CD4-positive, alpha-beta memory T cell (primary cell): ENCODE data around the gene DIP2C. TPM values are rescaled to one million over a fixed set of nuclear protein-coding genes. Genes with fewer than 3 reads are reported as not detected.
A peak's percentile ranks its signal among the peaks of the same experiment; 100 is the strongest.

Source experiments
- CTCF ChIA-PET: fragments of 350-600 bp; sonication (Branson Sonifier 250); formaldehyde crosslinking; loops from one replicate; lab custom pipeline; 2021; ENCODE audit warnings: inconsistent platforms; ENCODE audit not compliant: partially characterized antibody; lab: Charles Lee
- POLR2A ChIA-PET: fragments of 350-600 bp; sonication (Branson Sonifier 250); formaldehyde crosslinking; loops from one replicate; lab custom pipeline; 2021; ENCODE audit not compliant: partially characterized antibody; lab: Charles Lee
- DNase-seq, 5 donors: peaks; one replicate each; pipeline versions ENCODE4 v3.0.0 to v3.0.0-alpha.2; 2020 to 2022; ENCODE audit warnings: mixed read lengths in 1 of 5
- H3K27ac ChIP-seq: one replicate; pipeline ENCODE4 v1.7.0; 2013; ENCODE audit warnings: low read depth, low read length
- H3K27me3 ChIP-seq: 2 replicates; pipeline ENCODE4 v1.7.0; 2013; ENCODE audit warnings: mild to moderate bottlenecking, low read length, moderate library complexity; ENCODE audit not compliant: insufficient read depth
- H3K36me3 ChIP-seq: 2 replicates; pipeline ENCODE4 v1.7.0; 2013; ENCODE audit warnings: mild to moderate bottlenecking, low read length, moderate library complexity; ENCODE audit not compliant: insufficient read depth
- H3K4me1 ChIP-seq: 2 replicates; pipeline ENCODE4 v1.7.0; 2013; ENCODE audit warnings: mild to moderate bottlenecking, low read length, moderate library complexity; ENCODE audit not compliant: insufficient read depth
- H3K4me3 ChIP-seq, 2 donors: one replicate each; pipeline ENCODE4 v1.7.0; 2013; ENCODE audit warnings: low read length in 2 of 2, mild to moderate bottlenecking in 1 of 2
- H3K9me3 ChIP-seq, 2 donors: one replicate each; pipeline ENCODE4 v1.7.0; 2013; ENCODE audit warnings: low read length in 2 of 2, control low read depth in 1 of 2; ENCODE audit not compliant: control insufficient read depth in 1 of 2
- H3K27ac Mint-ChIP-seq, 7 donors: one replicate each; pipeline ENCODE4 v1.8.0; 2020 to 2021; ENCODE audit warnings: mixed read lengths in 7 of 7, mild to moderate bottlenecking in 6 of 7, inconsistent platforms in 3 of 7, moderate library complexity in 3 of 7
- H3K27me3 Mint-ChIP-seq, 2 donors: one replicate each; pipeline ENCODE4 v1.8.0; 2020 to 2021; ENCODE audit warnings: mixed read lengths in 2 of 2
- H3K36me3 Mint-ChIP-seq, 2 donors: one replicate each; pipeline ENCODE4 v1.8.0; 2020 to 2021; ENCODE audit warnings: mixed read lengths in 2 of 2, inconsistent platforms in 1 of 2, mild to moderate bottlenecking in 1 of 2
- H3K4me1 Mint-ChIP-seq, 4 donors: one replicate each; pipeline ENCODE4 v1.8.0; 2020 to 2021; ENCODE audit warnings: mixed read lengths in 4 of 4, mild to moderate bottlenecking in 1 of 4
- H3K4me3 Mint-ChIP-seq, 8 donors: one replicate each; pipeline ENCODE4 v1.8.0; 2020 to 2021; ENCODE audit warnings: mixed read lengths in 8 of 8, mild to moderate bottlenecking in 7 of 8, moderate library complexity in 6 of 8, inconsistent platforms in 3 of 8
- H3K9me3 Mint-ChIP-seq, 8 donors: one replicate each; pipeline ENCODE4 v1.8.0; 2020 to 2021; ENCODE audit warnings: mixed read lengths in 8 of 8, mild to moderate bottlenecking in 5 of 8, inconsistent platforms in 3 of 8, moderate library complexity in 1 of 8
- intact Hi-C: fragments of 100-400 bp; cut with micrococcal nuclease; formaldehyde crosslinking; loops from one replicate; pipeline ENCODE4 v1.15.1; 2023
- polyA plus RNA-seq, 2 donors: library from polyadenylated mRNA; unstranded; fragments of 300-500 nt; fragmentation: Illumina TruSeq; gene quantifications; one replicate each; pipeline ENCODE4 v1.2.3, GENCODE V29; 2021
- total RNA-seq, 2 experiments: library from RNA; stranded (reverse); gene quantifications; one replicate each; pipeline ENCODE4 v1.2.3, GENCODE V29; 2021

The DIP2C gene
- total and polyA plus RNA-seq, 4 experiments from 2014 or later = 1.1 to 6.0 (median 3.9) TPM

- H3K4me1 ChIP-seq = no peaks in the 10 kb centered on the region
- Mint-ChIP-seq H3K36me3 (peaks cover 0 to 3% of the 10 kb centered on the region in 2 donors), H3K4me1 (no peaks in the 10 kb centered on the region), H3K4me3 (no peak overlapping the region), H3K27me3 (peaks cover 10 to 11% of the 10 kb centered on the region in 2 donors), H3K9me3 (peaks cover 2 to 26% (median 18%) of the 10 kb centered on the region in 8 donors), H3K27ac (peak overlapping the region in 1 of 7 donors; percentile 25)
- DNase-seq = no peak
- H3K27me3 ChIP-seq = no peaks in the 10 kb centered on the region
- no peak overlapping the region for H3K27ac ChIP-seq
- no peak overlapping the region for H3K4me3 ChIP-seq
- ChIA-PET CTCF (no interaction called here), POLR2A (no interaction called here)
- intact Hi-C loops = no loop called here
- no peaks in the 10 kb centered on the region for H3K9me3 ChIP-seq
- no peaks in the 10 kb centered on the region for H3K36me3 ChIP-seq
Observed at GRCh38 chr10:563827-564226, 125.6 kb downstream of the DIP2C start.

GRCh38 chr10:562142-562541, 127.3 kb downstream of the DIP2C start:
- intact Hi-C loops = no loop called here
- no peak for DNase-seq
- POLR2A ChIA-PET = no interaction called here

GRCh38 chr10:561721-562120, 127.7 kb downstream of the DIP2C start:
- ChIA-PET POLR2A (no interaction called here), CTCF (no interaction called here)
- Histone ChIP-seq H3K27me3 (no peaks in the 10 kb centered on the region), H3K4me3 (no peak overlapping the region), H3K9me3 (no peaks in the 10 kb centered on the region), H3K4me1 (peaks cover 5% of the 10 kb centered on the region), H3K36me3 (no peaks in the 10 kb centered on the region), H3K27ac (no peak overlapping the region)
- H3K27me3 Mint-ChIP-seq = peaks cover 8 to 9% of the 10 kb centered on the region in 2 donors
- H3K9me3 Mint-ChIP-seq = peaks cover 2 to 22% (median 17%) of the 10 kb centered on the region in 8 donors
- H3K27ac Mint-ChIP-seq = no peak overlapping the region
- DNase-seq = no peak
- peaks cover 0 to 3% of the 10 kb centered on the region in 2 donors for H3K36me3 Mint-ChIP-seq
- H3K4me3 Mint-ChIP-seq = peak overlapping the region in 1 of 8 donors; percentile 9
- peaks cover 0 to 15% (median 5%) of the 10 kb centered on the region in 4 donors for H3K4me1 Mint-ChIP-seq
- intact Hi-C loops = no loop called here

More at GRCh38 chr10:562142-562541, 127.3 kb downstream of the DIP2C start:
- peaks cover 2 to 22% (median 17%) of the 10 kb centered on the region in 8 donors for H3K9me3 Mint-ChIP-seq
- Histone ChIP-seq H3K9me3 (no peaks in the 10 kb centered on the region), H3K4me3 (no peak overlapping the region), H3K27ac (no peak overlapping the region), H3K36me3 (no peaks in the 10 kb centered on the region), H3K4me1 (peaks cover 3% of the 10 kb centered on the region), H3K27me3 (no peaks in the 10 kb centered on the region)
- CTCF ChIA-PET = no interaction called here
- peaks cover 0 to 3% of the 10 kb centered on the region in 2 donors for H3K36me3 Mint-ChIP-seq
- peaks cover 8 to 9% of the 10 kb centered on the region in 2 donors for H3K27me3 Mint-ChIP-seq
- peaks cover 0 to 11% (median 4%) of the 10 kb centered on the region in 4 donors for H3K4me1 Mint-ChIP-seq
- H3K4me3 Mint-ChIP-seq = no peak overlapping the region
- H3K27ac Mint-ChIP-seq = no peak overlapping the region

GRCh38 chr10:560314-560992, 129.0 kb downstream of the DIP2C start:
- ChIA-PET CTCF (interaction anchor here (0.6 kb wide), 1 partner anchor 1850 kb away, joined by 6 read pairs; no protein-coding TSS in a partner anchor), POLR2A (no interaction called here)
- peaks cover 2 to 22% (median 17%) of the 10 kb centered on the region in 8 donors for H3K9me3 Mint-ChIP-seq
- no peak overlapping the region for H3K27ac ChIP-seq
- peaks cover 7 to 9% of the 10 kb centered on the region in 2 donors for H3K27me3 Mint-ChIP-seq
- no peaks in the 10 kb centered on the region for H3K27me3 ChIP-seq
- no peaks in the 10 kb centered on the region for H3K9me3 ChIP-seq
- peaks cover 5% of the 10 kb centered on the region for H3K4me1 ChIP-seq
- H3K4me3 ChIP-seq = no peak overlapping the region
- H3K4me1 Mint-ChIP-seq = peaks cover 0 to 21% (median 8%) of the 10 kb centered on the region in 4 donors
- peaks cover 0 to 3% of the 10 kb centered on the region in 2 donors for H3K36me3 Mint-ChIP-seq
- H3K27ac Mint-ChIP-seq = peak overlapping the region in 1 of 7 donors; percentile 68
- intact Hi-C loops = no loop called here
- H3K4me3 Mint-ChIP-seq = no peak overlapping the region
- DNase-seq = no peak
- H3K36me3 ChIP-seq = no peaks in the 10 kb centered on the region

GRCh38 chr10:559767-560047, 129.8 kb downstream of the DIP2C start:
- peak overlapping the region in 1 of 8 donors; percentile 3 for H3K4me3 Mint-ChIP-seq
- H3K36me3 Mint-ChIP-seq = peaks cover 0 to 2% of the 10 kb centered on the region in 2 donors
- H3K4me1 ChIP-seq = peaks cover 5% of the 10 kb centered on the region
- peaks cover 0 to 21% (median 10%) of the 10 kb centered on the region in 4 donors for H3K4me1 Mint-ChIP-seq
- H3K27ac Mint-ChIP-seq = no peak overlapping the region
- ChIA-PET POLR2A (no interaction called here), CTCF (interaction anchor here (0.6 kb wide), 1 partner anchor 1850 kb away, joined by 6 read pairs; no protein-coding TSS in a partner anchor)
- no peak for DNase-seq
- peaks cover 2 to 20% (median 15%) of the 10 kb centered on the region in 8 donors for H3K9me3 Mint-ChIP-seq
- intact Hi-C loops = no loop called here
- H3K27me3 Mint-ChIP-seq = peaks cover 6 to 7% of the 10 kb centered on the region in 2 donors
- H3K9me3 ChIP-seq = no peaks in the 10 kb centered on the region
- no peaks in the 10 kb centered on the region for H3K27me3 ChIP-seq
- H3K4me3 ChIP-seq = no peak overlapping the region
- H3K27ac ChIP-seq = no peak overlapping the region
- no peaks in the 10 kb centered on the region for H3K36me3 ChIP-seq

DNA sequence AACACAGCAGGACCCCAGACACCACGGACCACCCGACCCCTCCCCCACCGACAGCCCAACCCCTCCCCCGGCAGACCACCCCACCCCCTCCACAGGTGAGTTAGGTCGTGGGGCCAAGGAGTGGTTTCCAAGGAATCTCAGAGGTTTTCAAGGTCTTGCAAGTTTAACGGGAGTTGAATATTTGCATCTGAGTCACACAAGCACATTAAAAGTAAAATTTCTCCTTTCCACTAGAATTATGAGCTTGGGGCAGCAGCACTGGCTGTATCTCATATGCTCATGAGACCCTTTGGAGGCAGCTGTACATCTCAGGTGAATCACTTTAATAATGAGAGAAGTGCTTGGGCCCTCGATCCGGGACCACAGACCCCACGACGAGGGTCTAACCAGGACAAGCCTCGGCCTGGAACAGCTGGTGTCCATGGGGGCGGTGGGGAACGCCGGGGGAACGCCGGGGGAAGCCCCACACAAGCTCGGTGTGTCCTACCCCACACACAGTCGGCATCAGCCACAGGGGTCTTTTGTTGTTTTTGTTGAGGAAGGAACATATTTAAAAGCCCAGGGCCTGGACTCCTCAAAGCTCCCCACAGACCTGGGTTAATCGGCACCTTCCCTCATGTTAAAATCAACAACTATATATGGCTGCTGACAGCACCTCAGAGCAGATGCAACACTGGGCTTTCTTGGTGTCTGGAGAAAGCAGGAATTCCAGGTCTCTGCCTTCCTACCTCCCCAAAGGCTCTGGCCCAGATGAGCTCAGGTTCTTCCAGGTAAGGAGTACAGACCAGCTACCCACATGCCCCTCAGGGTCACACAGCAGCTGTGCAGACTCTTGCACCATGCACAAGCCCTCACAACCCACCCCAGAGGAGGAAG, 130.3 kb downstream of the DIP2C start:
- ChIA-PET POLR2A (no interaction called here), CTCF (no interaction called here)
- Histone ChIP-seq H3K4me3 (no peak overlapping the region), H3K4me1 (peaks cover 5% of the 10 kb centered on the region), H3K27ac (no peak overlapping the region), H3K9me3 (no peaks in the 10 kb centered on the region), H3K27me3 (no peaks in the 10 kb centered on the region), H3K36me3 (no peaks in the 10 kb centered on the region)
- Mint-ChIP-seq H3K27me3 (peaks cover 2 to 7% of the 10 kb centered on the region in 2 donors), H3K4me3 (no peak overlapping the region), H3K9me3 (peaks cover 0 to 16% (median 9%) of the 10 kb centered on the region in 8 donors), H3K36me3 (no peaks in the 10 kb centered on the region), H3K27ac (no peak overlapping the region), H3K4me1 (peaks cover 0 to 21% (median 10%) of the 10 kb centered on the region in 4 donors)
- no peak for DNase-seq
- intact Hi-C loops = no loop called here

DNA sequence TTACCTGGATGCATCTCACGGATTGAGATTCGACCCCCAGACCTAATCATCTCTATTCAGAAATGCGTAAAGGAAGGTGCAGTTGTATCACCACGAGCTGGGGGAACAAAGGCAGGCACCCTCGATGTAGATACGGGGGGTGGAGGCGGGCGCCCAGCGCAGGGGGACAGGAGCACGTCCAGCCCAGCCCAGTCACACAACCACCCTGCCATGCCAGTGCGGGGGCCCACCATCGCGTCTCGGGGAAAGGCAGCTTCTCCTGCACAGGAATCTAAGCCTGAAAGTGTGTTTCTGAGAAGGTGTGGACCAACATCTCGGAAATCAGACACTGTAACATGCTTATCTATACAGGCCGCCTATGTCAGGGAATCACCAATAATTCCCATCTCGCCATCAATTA, 131.1 kb downstream of the DIP2C start:
- Histone ChIP-seq H3K27ac (no peak overlapping the region), H3K9me3 (no peaks in the 10 kb centered on the region), H3K36me3 (no peaks in the 10 kb centered on the region), H3K27me3 (no peaks in the 10 kb centered on the region), H3K4me3 (no peak overlapping the region), H3K4me1 (peaks cover 5% of the 10 kb centered on the region)
- Mint-ChIP-seq H3K4me3 (peak overlapping the region in 1 of 8 donors; percentile 39), H3K9me3 (peaks cover 0 to 8% (median 2%) of the 10 kb centered on the region in 8 donors), H3K27me3 (peaks cover 2 to 10% of the 10 kb centered on the region in 2 donors), H3K36me3 (no peaks in the 10 kb centered on the region), H3K4me1 (peaks cover 1 to 21% (median 10%) of the 10 kb centered on the region in 4 donors), H3K27ac (peak overlapping the region in 2 of 7 donors; percentile 28 to 78)
- ChIA-PET POLR2A (no interaction called here), CTCF (no interaction called here)
- intact Hi-C loops = no loop called here
- no peak for DNase-seq
